Endothelial cell of hepatic sinusoid (primary cell): Measurements from ENCODE around the gene MADD.

Source experiments
- in situ Hi-C: cut with HindIII; loops from 2 replicates; pipeline ENCODE4 v1.10.0; 2017; ENCODE audit warnings: low sequenced_read_pairs

Gene MADD

DNA sequence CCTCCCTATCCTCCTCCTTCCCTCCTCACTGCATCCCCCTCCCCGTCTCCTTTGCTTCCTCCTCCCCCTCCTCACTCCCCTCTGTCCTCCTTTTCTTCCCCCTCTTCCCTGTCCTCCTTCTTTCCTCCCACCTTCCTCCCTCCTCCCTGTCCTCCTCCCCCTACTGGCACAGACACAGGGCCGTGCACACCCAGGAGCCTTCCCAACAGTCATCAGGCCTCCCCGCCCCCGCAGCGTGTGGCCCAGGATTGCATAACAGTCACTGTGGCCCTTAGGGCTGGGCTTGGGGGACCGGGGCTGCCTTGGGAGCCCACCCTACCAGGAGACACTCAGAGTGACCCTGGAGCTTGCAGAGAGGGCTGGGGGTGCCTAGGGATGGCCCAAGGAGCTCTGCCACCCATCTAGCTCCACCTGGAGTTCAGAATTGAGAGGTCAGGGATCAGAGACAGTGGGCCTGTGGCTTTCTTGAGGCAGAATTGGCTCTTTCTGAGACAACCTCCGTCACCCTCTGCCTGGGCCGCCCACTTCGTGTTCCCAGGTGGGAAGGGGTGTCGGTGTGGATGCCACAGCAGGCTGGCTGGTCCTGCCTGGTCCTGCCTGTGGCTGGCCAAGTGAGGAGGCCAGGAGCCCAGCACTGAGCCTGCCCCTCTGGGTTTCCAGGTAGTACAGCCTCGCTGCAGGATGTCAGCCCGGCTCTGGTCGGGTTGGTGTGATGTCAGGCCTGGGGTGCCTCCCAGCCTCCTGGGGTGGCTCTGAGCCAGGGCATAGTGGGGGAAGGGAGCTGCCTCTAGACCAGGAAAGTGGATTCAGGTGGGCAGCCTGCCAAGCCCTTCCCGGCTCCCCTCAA, 106.8 kb downstream of the MADD start:
- in situ Hi-C loops: no loop called here

DNA sequence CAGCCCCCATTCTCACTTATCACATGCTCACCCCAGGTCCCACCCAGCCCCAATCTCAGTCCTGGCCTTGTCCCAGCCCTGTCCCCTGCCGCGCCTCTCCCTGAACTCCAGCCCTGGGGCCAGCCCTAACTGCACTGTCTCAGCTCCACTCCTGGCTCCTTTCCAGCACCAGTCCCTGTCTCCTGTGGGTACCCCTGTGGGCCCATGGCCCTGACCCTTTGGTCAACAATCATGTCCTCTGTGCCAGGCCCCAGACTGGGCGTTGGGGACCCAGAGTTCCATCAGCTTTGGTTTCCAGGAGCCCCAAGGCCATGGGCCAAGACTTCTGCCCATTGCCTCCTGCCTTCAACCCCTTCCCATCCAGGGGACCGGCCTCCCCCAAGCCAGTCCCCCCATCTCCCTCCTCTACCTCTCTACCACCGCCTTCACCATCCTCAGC, 107.7 kb downstream of the MADD start:
- in situ Hi-C loops: no loop called here

- in situ Hi-C loops: no loop called here
Measured at GRCh38 chr11:47378010-47378835, 108.3 kb downstream of the MADD start, which contains the start of gene SPI1. Gene SPI1, minus strand, starts transcription at chr11:47378547. Its CDS starts 194 bp downstream, at chr11:47378353.

GRCh38 chr11:47378836-47379170, 108.9 kb downstream of the MADD start:
- in situ Hi-C loops: no loop called here

GRCh38 chr11:47379317-47379716, 109.4 kb downstream of the MADD start:
- in situ Hi-C loops: no loop called here
